Gastrocnemius medialis (tissue), 4 donors: ENCODE data around the gene RETSAT.
A peak's percentile ranks its signal among the peaks of the same experiment; 100 is the strongest.

Source experiments
- CTCF ChIP-seq, 5 experiments: fragments of 450-650 bp in 3 of 5; fragments of 200-600 bp in 2 of 5; sonication (generic) in 2 of 5; IDR thresholded peaks in 4 of 5; conservative IDR thresholded peaks in 1 of 5; 1 replicate in 4 of 5; 2 replicates in 1 of 5; pipeline ENCODE4 v1.5.1; 2016 to 2019; ENCODE audit warnings: antibody characterized with exemption in 5 of 5, mild to moderate bottlenecking in 3 of 5, moderate library complexity in 3 of 5
- POLR2A ChIP-seq, 2 donors: fragments of 450-650 bp; IDR thresholded peaks; one replicate each; pipeline ENCODE4 v1.6.1; 2017; ENCODE audit warnings: antibody characterized with exemption in 2 of 2, mild to moderate bottlenecking in 2 of 2, moderate library complexity in 2 of 2

GRCh38 chr2:85327822-85328617 lies 26.3 kb downstream of the RETSAT start, which contains the start of gene TGOLN2:
- TF ChIP-seq CTCF (IDR thresholded peaks at IDR 0.05 in 4 of 5, conservative IDR thresholded peaks at IDR 0.05 in 1 of 5) = peak in 2 of 5 experiments; percentile 21 to 25
- TF ChIP-seq POLR2A (IDR thresholded peaks at IDR 0.05) = peak; percentile 96 to 99
